SH-SY5Y (cell line): ENCODE measurements around the gene TUBGCP3.

ENCODE experiments used
- GATA2 ChIP-seq: IDR thresholded peaks from 2 replicates; pipeline ENCODE4 v1.6.1; 2011; ENCODE audit warnings: mild to moderate bottlenecking, low read depth, low read length
- GATA3 ChIP-seq: IDR thresholded peaks from 2 replicates; pipeline ENCODE4 v1.6.1; 2011; ENCODE audit warnings: low read depth, mild to moderate bottlenecking, low read length, moderate library complexity

DNA sequence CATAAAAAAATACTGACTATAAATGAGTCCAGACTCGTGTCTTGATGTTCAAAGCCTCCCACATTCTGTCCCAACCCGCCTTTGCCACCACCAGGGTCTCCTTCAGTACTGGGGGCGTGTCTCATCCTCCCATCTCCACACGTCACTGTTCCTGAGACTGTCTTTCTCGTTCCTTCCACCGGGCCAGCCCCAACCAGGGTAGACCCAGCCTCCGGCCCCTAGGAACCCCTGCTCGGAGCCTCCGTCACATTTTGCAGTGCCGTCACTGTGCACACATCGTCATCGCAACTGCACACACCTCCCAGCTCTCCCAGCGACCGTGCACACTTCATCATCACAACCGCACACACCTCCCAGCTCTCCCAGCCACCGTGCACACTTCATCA lies 138.4 kb downstream of the TUBGCP3 start:
- TF ChIP-seq GATA2, result no peak
- no peak for TF ChIP-seq GATA3
